Erythroblast (primary cell): ENCODE data around the gene FBLN5.

ENCODE experiments used
- GATA1 ChIP-seq: IDR thresholded peaks from 2 replicates; pipeline ENCODE4 v1.6.1; 2011; ENCODE audit warnings: low read depth, mild to moderate bottlenecking, control low read depth, low read length, moderate library complexity
- POLR2A ChIP-seq: IDR thresholded peaks from 2 replicates; pipeline ENCODE4 v1.6.1; 2011; ENCODE audit warnings: mild to moderate bottlenecking, low read length

DNA sequence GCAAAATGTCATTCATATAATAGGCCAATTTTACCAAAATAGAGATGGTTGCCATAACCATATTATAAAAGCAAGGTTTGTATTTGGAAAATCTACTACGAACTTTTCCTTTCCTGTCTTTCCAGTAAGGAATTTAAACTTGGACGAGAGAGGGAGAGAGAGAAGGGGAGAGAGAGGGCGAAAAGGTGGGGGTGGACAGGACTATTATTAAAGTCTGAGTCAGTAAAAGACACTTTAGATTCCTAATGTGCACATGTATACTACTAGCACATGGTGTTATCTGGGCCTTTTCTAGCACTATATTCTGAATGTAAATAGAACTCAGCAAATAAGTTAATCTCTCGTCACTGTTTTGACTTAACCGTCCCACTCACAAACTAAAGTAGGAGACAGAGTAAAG is 30.4 kb upstream of the FBLN5 start:
- no peak for TF ChIP-seq POLR2A
- TF ChIP-seq GATA1, result no peak
